Thoracic aorta (tissue), 2 donors: Measurements from ENCODE around the gene TLX3. TPM values are rescaled to one million over a fixed set of nuclear protein-coding genes. Genes with fewer than 3 reads are reported as not detected.

Experiments used
- ATAC-seq: fragments of 150-250 bp; one replicate; pipeline ENCODE4 v1.8.0; 2017; ENCODE audit warnings: low read depth; ENCODE audit not compliant: insufficient number of reproducible peaks, low FRiP score
- DNase-seq: peaks from one replicate; pipeline ENCODE4 v3.0.0-alpha.2; 2020; ENCODE audit warnings: low spot score
- H3K27ac ChIP-seq, 2 donors: fragments of 200-600 bp; sonication (generic); 1 replicate in 1 of 2; 2 replicates in 1 of 2; pipeline ENCODE4 v1.5.1; 2016; ENCODE audit warnings: mild to moderate bottlenecking in 2 of 2, moderate library complexity in 2 of 2
- H3K27me3 ChIP-seq: fragments of 200-600 bp; sonication (generic); replicated peaks from 2 replicates; pipeline ENCODE4 v1.6.0; 2016; ENCODE audit warnings: mild to moderate bottlenecking; ENCODE audit not compliant: insufficient read depth
- H3K36me3 ChIP-seq: fragments of 200-600 bp; sonication (generic); one replicate; pipeline ENCODE4 v1.5.1; 2016
- H3K4me1 ChIP-seq, 2 donors: fragments of 200-600 bp; sonication (generic); 1 replicate in 1 of 2; 2 replicates in 1 of 2; pipeline versions ENCODE4 v1.5.1 to v1.6.0; 2016; ENCODE audit warnings: low read depth in 2 of 2, mild to moderate bottlenecking in 1 of 2; ENCODE audit not compliant: control insufficient read depth in 1 of 2
- H3K4me3 ChIP-seq: fragments of 200-600 bp; sonication (generic); 2 replicates; pipeline ENCODE4 v1.5.1; 2016; ENCODE audit warnings: mild to moderate bottlenecking
- H3K9me3 ChIP-seq: fragments of 200-600 bp; sonication (generic); 2 replicates; pipeline ENCODE4 v1.5.1; 2016
- total RNA-seq, 2 donors: library from RNA; depleted of rRNA; stranded (reverse); fragments of >200 nt; gene quantifications; one replicate each; pipeline versions ENCODE4 v1.1.0 to v1.2.3, GENCODE V29; 2016
- TF ChIP-seq, protein P1 (sequence below): fragments of 200-600 bp; sonication (generic); IDR thresholded peaks from one replicate; pipeline ENCODE4 v1.5.1; 2019; ENCODE audit warnings: antibody characterized with exemption

Gene TLX3
- total RNA-seq, 2 donors from 2014 or later = not detected

- H3K27me3 ChIP-seq = peaks cover 12% of the 10 kb centered on the region
- no peak for DNase-seq
- no peak for ATAC-seq
These were observed 14.0 kb downstream of the TLX3 start for GRCh38 chr5:171323007-171323406.

GRCh38 chr5:171323806-171324632 lies 15.0 kb downstream of the TLX3 start:
- DNase-seq = no peak
- H3K27me3 ChIP-seq = peaks cover 3% of the 10 kb centered on the region
- TF ChIP-seq, protein P1, sequence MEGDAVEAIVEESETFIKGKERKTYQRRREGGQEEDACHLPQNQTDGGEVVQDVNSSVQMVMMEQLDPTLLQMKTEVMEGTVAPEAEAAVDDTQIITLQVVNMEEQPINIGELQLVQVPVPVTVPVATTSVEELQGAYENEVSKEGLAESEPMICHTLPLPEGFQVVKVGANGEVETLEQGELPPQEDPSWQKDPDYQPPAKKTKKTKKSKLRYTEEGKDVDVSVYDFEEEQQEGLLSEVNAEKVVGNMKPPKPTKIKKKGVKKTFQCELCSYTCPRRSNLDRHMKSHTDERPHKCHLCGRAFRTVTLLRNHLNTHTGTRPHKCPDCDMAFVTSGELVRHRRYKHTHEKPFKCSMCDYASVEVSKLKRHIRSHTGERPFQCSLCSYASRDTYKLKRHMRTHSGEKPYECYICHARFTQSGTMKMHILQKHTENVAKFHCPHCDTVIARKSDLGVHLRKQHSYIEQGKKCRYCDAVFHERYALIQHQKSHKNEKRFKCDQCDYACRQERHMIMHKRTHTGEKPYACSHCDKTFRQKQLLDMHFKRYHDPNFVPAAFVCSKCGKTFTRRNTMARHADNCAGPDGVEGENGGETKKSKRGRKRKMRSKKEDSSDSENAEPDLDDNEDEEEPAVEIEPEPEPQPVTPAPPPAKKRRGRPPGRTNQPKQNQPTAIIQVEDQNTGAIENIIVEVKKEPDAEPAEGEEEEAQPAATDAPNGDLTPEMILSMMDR = no peak

More at GRCh38 chr5:171323007-171323406, 14.0 kb downstream of the TLX3 start:
- no peak overlapping the region for H3K27ac ChIP-seq
- H3K4me1 ChIP-seq = no peaks in the 10 kb centered on the region
- H3K4me3 ChIP-seq = no peak overlapping the region
- TF ChIP-seq, protein P1 = no peak
- H3K9me3 ChIP-seq = no peaks in the 10 kb centered on the region
- no peaks in the 10 kb centered on the region for H3K36me3 ChIP-seq

DNA sequence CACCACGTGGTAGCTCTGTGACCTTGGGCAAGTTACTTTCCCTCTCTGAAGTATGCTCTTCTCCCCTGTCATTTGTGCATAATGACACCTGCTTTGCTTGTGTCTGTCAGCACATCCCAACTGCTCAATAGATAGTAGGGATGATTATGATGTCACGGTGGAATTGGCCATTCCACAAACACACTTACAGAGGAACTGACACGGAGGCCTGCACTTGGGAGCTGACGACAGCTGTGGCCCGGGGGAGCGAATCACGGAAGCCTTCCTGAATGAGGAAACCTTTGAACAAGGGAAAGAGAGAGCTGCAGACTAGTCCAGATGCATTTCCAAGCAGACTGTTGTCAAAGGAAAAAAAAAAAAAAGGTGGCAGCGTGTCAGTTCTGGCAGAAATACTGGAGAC lies 21.0 kb downstream of the TLX3 start:
- no peak for ATAC-seq
- no peak for DNase-seq
- Histone ChIP-seq H3K9me3 (no peaks in the 10 kb centered on the region), H3K36me3 (no peaks in the 10 kb centered on the region), H3K27me3 (no peaks in the 10 kb centered on the region), H3K27ac (no peak overlapping the region), H3K4me1 (no peaks in the 10 kb centered on the region), H3K4me3 (no peak overlapping the region)
- TF ChIP-seq, protein P1 = no peak

More at GRCh38 chr5:171323806-171324632, 15.0 kb downstream of the TLX3 start:
- no peaks in the 10 kb centered on the region for H3K9me3 ChIP-seq
- H3K36me3 ChIP-seq = no peaks in the 10 kb centered on the region
- no peak overlapping the region for H3K4me3 ChIP-seq
- no peak overlapping the region for H3K27ac ChIP-seq
- H3K4me1 ChIP-seq = no peaks in the 10 kb centered on the region
- no peak for ATAC-seq

- no peaks in the 10 kb centered on the region for H3K4me1 ChIP-seq
- H3K4me3 ChIP-seq = no peak overlapping the region
- H3K27me3 ChIP-seq = no peaks in the 10 kb centered on the region
- H3K36me3 ChIP-seq = no peaks in the 10 kb centered on the region
- no peak overlapping the region for H3K27ac ChIP-seq
- TF ChIP-seq, protein P1 = no peak
- no peaks in the 10 kb centered on the region for H3K9me3 ChIP-seq
- ATAC-seq (no peak), DNase-seq (no peak)
These were observed 26.6 kb downstream of the TLX3 start for GRCh38 chr5:171335616-171336015.

DNA sequence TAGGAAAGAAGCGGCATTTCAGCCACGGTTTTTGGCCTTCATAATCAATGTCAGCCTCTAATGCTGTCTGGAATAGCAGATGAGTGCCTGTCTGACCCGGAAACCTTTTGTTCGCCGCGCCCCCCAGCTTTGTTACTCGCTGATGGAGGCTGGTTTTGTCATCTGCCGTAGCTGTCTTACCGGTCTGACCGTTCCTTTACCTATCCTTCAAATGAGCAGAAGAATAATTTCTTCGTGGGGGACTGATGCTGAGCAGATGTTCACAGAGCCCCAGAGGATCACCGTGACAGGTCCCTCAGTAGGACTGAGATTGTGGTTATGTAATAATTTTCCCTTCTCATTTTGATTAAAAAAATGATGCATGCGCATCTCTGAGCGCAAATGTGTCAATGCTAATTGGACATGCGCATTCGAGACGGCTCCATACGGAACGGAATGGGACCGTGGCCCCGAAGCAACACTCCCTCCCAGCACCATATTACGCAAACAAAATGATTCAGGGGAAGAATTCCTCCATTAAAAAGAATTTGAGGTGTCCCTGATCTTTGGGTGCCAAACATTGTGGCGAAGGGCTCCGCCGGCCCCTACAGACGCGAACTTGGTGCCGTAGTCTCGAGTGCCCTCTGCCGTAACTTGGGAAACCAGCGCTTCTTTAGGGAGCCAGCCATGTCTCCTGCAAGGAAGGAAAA lies 27.6 kb downstream of the TLX3 start:
- TF ChIP-seq, protein P1 = peak; percentile 36

More for the DNA sequence above, 27.6 kb downstream of the TLX3 start:
- no peaks in the 10 kb centered on the region for H3K4me1 ChIP-seq
- ATAC-seq (no peak), DNase-seq (no peak)
- H3K9me3 ChIP-seq = no peaks in the 10 kb centered on the region
- peak overlapping the region; percentile 62 for H3K4me3 ChIP-seq
- no peak overlapping the region for H3K27ac ChIP-seq
- H3K36me3 ChIP-seq = no peaks in the 10 kb centered on the region
- H3K27me3 ChIP-seq = no peaks in the 10 kb centered on the region
